Astrocyte (in vitro differentiated cells and primary cell): ENCODE data around the gene TRIB2. TPM values are rescaled to one million over a fixed set of nuclear protein-coding genes. Genes with fewer than 3 reads are reported as not detected.

Experiments used
- DNase-seq: peaks from one replicate; pipeline ENCODE4 v3.0.0-alpha.2; 2010; ENCODE audit warnings: low read depth
- FAIRE-seq: peaks from 2 replicates; lab custom pipeline; 2011; peaks lifted over from hg19 to GRCh38; lab: Jason Lieb, UNC
- H2AFZ ChIP-seq: 2 replicates; pipeline ENCODE4 v1.6.0; 2012; ENCODE audit warnings: low read depth, low read length, inconsistent platforms
- H3K27ac ChIP-seq: 2 replicates; pipeline ENCODE4 v1.5.1; 2011; ENCODE audit warnings: low read depth, low read length, inconsistent platforms
- H3K27me3 ChIP-seq: 2 replicates; pipeline ENCODE4 v1.6.0; 2011; ENCODE audit warnings: low read length, inconsistent platforms; ENCODE audit not compliant: insufficient read depth
- H3K36me3 ChIP-seq: 2 replicates; pipeline ENCODE4 v1.5.1; 2011; ENCODE audit warnings: low read length, inconsistent platforms; ENCODE audit not compliant: insufficient read depth
- H3K4me1 ChIP-seq: 2 replicates; pipeline ENCODE4 v1.5.1; 2011; ENCODE audit warnings: low read length, inconsistent platforms; ENCODE audit not compliant: insufficient read depth
- H3K4me2 ChIP-seq: 2 replicates; pipeline ENCODE4 v1.6.0; 2012; ENCODE audit warnings: low read length, inconsistent platforms
- H3K4me3 ChIP-seq: 2 replicates; pipeline ENCODE4 v1.5.1; 2011; ENCODE audit warnings: low read depth, mild to moderate bottlenecking, low read length, inconsistent platforms; ENCODE audit not compliant: insufficient read depth
- H3K79me2 ChIP-seq: 2 replicates; pipeline ENCODE4 v1.6.0; 2012; ENCODE audit warnings: mild to moderate bottlenecking, low read length, inconsistent platforms; ENCODE audit not compliant: insufficient read depth
- H3K9ac ChIP-seq: 2 replicates; pipeline ENCODE4 v1.6.0; 2012; ENCODE audit warnings: mild to moderate bottlenecking, low read length, inconsistent platforms
- H3K9me3 ChIP-seq: 2 replicates; pipeline ENCODE4 v1.5.1; 2012; ENCODE audit warnings: low read depth, mild to moderate bottlenecking, low read length, inconsistent platforms; ENCODE audit not compliant: insufficient read depth
- H4K20me1 ChIP-seq: 2 replicates; pipeline ENCODE4 v1.6.0; 2012; ENCODE audit warnings: low read length, inconsistent platforms; ENCODE audit not compliant: insufficient read depth
- H3K27ac Mint-ChIP-seq: one replicate; pipeline ENCODE4 v1.8.0; 2021; ENCODE audit warnings: mild to moderate bottlenecking, mixed read lengths; ENCODE audit not compliant: unreplicated experiment
- H3K27me3 Mint-ChIP-seq: one replicate; pipeline ENCODE4 v1.8.0; 2021; ENCODE audit warnings: low read depth, mixed read lengths; ENCODE audit not compliant: unreplicated experiment
- H3K36me3 Mint-ChIP-seq: one replicate; pipeline ENCODE4 v1.8.0; 2021; ENCODE audit warnings: low read depth, mixed read lengths; ENCODE audit not compliant: unreplicated experiment
- H3K4me1 Mint-ChIP-seq: one replicate; pipeline ENCODE4 v1.8.0; 2021; ENCODE audit warnings: low read depth, mixed read lengths; ENCODE audit not compliant: unreplicated experiment
- H3K4me3 Mint-ChIP-seq: one replicate; pipeline ENCODE4 v1.8.0; 2021; ENCODE audit warnings: mild to moderate bottlenecking, moderate library complexity, mixed read lengths; ENCODE audit not compliant: unreplicated experiment
- H3K9me3 Mint-ChIP-seq: one replicate; pipeline ENCODE4 v1.8.0; 2021; ENCODE audit warnings: mild to moderate bottlenecking, mixed read lengths; ENCODE audit not compliant: unreplicated experiment
- CTCF ChIP-seq: IDR thresholded peaks from 2 replicates; pipeline ENCODE4 v1.5.1; 2011; ENCODE audit warnings: low read depth, mild to moderate bottlenecking, inconsistent platforms, low read length, moderate library complexity; ENCODE audit not compliant: insufficient read depth
- EZH2 ChIP-seq: IDR thresholded peaks from 2 replicates; pipeline ENCODE4 v1.6.1; 2012; ENCODE audit warnings: mild to moderate bottlenecking, low read length, inconsistent platforms; ENCODE audit not compliant: insufficient read depth
- total RNA-seq: library from RNA; stranded (reverse); gene quantifications from 2 replicates; pipeline ENCODE4 v1.2.1, GENCODE V29; 2021

TRIB2 gene
- total RNA-seq, 1 donor from 2014 or later, result 22.6 TPM

DNA sequence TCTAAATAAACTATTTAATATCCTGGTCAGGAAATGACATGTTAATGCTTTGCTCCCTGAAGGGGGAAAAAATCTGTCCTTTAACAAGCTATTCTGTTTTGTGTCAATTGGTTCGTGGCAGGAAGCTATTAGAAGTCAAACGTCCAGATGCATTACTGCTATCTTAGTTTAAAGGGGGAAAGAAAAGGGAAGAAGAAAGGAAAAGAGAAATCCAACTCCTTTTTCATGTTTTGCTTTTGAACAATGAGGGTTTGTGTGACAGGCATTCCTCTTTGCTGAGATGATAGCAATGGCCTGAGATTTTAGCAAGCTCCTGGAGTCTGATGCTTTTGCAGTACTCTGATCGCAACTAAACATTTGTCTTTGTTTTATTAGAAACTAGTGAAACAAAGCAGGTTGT, 24.6 kb downstream of the TRIB2 start:
- no peak overlapping the region for H3K27ac ChIP-seq
- no peaks in the 10 kb centered on the region for H3K9me3 Mint-ChIP-seq
- H4K20me1 ChIP-seq, result peaks cover 47% of the 10 kb centered on the region
- no peak overlapping the region for H3K9ac ChIP-seq
- peaks cover 34% of the 10 kb centered on the region for H3K36me3 Mint-ChIP-seq
- H3K36me3 ChIP-seq, result peaks cover 18% of the 10 kb centered on the region
- no peak overlapping the region for H2AFZ ChIP-seq
- DNase-seq (no peak), FAIRE-seq (no peak)
- H3K4me2 ChIP-seq, result no peak overlapping the region
- peaks cover 14% of the 10 kb centered on the region for H3K4me1 Mint-ChIP-seq
- H3K4me3 ChIP-seq, result no peak overlapping the region
- H3K9me3 ChIP-seq, result no peaks in the 10 kb centered on the region
- peaks cover 10% of the 10 kb centered on the region for H3K4me1 ChIP-seq
- H3K4me3 Mint-ChIP-seq, result no peak overlapping the region
- no peak overlapping the region for H3K27ac Mint-ChIP-seq
- H3K27me3 Mint-ChIP-seq, result no peaks in the 10 kb centered on the region
- TF ChIP-seq EZH2, result no peak
- no peak for TF ChIP-seq CTCF
- peaks cover 25% of the 10 kb centered on the region for H3K79me2 ChIP-seq
- no peaks in the 10 kb centered on the region for H3K27me3 ChIP-seq

- no peak for DNase-seq
- TF ChIP-seq CTCF (no peak), EZH2 (no peak)
- H3K9me3 Mint-ChIP-seq, result no peaks in the 10 kb centered on the region
- H3K4me1 ChIP-seq, result peaks cover 6% of the 10 kb centered on the region
- H3K27me3 ChIP-seq, result no peaks in the 10 kb centered on the region
- no peak overlapping the region for H3K4me2 ChIP-seq
- no peak overlapping the region for H3K27ac ChIP-seq
- peaks cover 8% of the 10 kb centered on the region for H3K4me1 Mint-ChIP-seq
- H3K27ac Mint-ChIP-seq, result no peak overlapping the region
- no peak overlapping the region for H3K4me3 ChIP-seq
- H3K79me2 ChIP-seq, result peaks cover 17% of the 10 kb centered on the region
- H3K9ac ChIP-seq, result no peak overlapping the region
- no peaks in the 10 kb centered on the region for H3K27me3 Mint-ChIP-seq
- no peak overlapping the region for H3K4me3 Mint-ChIP-seq
- peaks cover 37% of the 10 kb centered on the region for H4K20me1 ChIP-seq
- H2AFZ ChIP-seq, result no peak overlapping the region
- FAIRE-seq, result no peak
- H3K9me3 ChIP-seq, result no peaks in the 10 kb centered on the region
- peaks cover 28% of the 10 kb centered on the region for H3K36me3 Mint-ChIP-seq
- peaks cover 18% of the 10 kb centered on the region for H3K36me3 ChIP-seq
Measured at GRCh38 chr2:12742891-12743290, 26.2 kb downstream of the TRIB2 start.

DNA sequence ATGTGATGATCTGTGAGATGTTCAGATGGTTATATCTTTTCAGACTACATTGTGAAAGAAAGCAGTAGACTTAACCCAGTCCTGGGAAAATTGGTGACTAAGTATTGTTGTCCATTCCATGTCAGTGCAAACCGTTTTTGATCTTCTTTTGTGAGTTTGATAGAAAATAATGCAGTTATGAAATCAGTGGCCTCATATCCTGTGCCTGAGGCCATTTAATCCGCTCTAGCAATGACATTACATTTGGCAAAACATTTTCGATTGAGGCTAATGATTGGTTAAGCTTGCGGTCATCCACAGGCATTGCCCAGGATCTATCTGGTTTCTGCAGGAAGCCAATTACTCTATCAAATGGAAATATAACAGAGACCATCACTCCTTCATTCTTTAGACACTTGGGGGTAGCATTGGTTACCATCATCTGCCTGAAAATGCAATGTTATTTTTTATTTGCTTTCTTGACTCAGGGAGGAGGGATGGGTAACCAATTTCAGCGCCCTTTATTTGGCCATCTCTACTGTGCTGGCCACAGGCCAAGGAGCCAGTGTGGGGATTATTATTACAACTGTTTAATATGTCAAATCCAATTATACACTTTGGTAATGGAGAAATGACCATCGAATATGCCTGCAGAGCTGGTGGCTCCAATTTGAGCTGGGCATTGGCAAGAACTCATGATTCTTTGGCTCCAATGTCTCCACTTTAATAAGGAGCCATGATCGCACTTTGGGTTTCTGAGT, 33.6 kb downstream of the TRIB2 start:
- Histone ChIP-seq H4K20me1 (no peaks in the 10 kb centered on the region), H3K9ac (no peak overlapping the region), H3K4me2 (no peak overlapping the region), H3K4me1 (no peaks in the 10 kb centered on the region), H2AFZ (no peak overlapping the region), H3K27ac (no peak overlapping the region), H3K36me3 (no peaks in the 10 kb centered on the region), H3K27me3 (no peaks in the 10 kb centered on the region), H3K4me3 (no peak overlapping the region), H3K9me3 (no peaks in the 10 kb centered on the region), H3K79me2 (no peaks in the 10 kb centered on the region)
- peaks cover 1% of the 10 kb centered on the region for H3K27me3 Mint-ChIP-seq
- H3K4me3 Mint-ChIP-seq, result no peak overlapping the region
- no peak overlapping the region for H3K27ac Mint-ChIP-seq
- no peaks in the 10 kb centered on the region for H3K9me3 Mint-ChIP-seq
- peaks cover 2% of the 10 kb centered on the region for H3K36me3 Mint-ChIP-seq
- H3K4me1 Mint-ChIP-seq, result no peaks in the 10 kb centered on the region
- no peak for TF ChIP-seq EZH2
- no peak for TF ChIP-seq CTCF
- DNase-seq, result no peak
- no peak for FAIRE-seq
